ENCODE measurements around the gene CD74. TPM values are rescaled to one million over a fixed set of nuclear protein-coding genes. Genes with fewer than 3 reads are reported as not detected.

The CD74 gene
- total RNA-seq, 2 donors from 2014 or later: 200 to 485 TPM

GRCh38 chr5:150356575-150357294 lies 56.0 kb downstream of the CD74 start:
- no peak for TF ChIP-seq CTCF (IDR thresholded peaks at IDR 0.05)
- Histone ChIP-seq H3K4me1 (peaks cover 9% of the 10 kb centered on the region), H3K9ac (ENCODE audit: low read depth in 2 of 2, low read length in 2 of 2) (peak overlapping the region in 1 of 2 donors; percentile 54), H3K9me3 (no peaks in the 10 kb centered on the region), H3K27ac (peak overlapping the region; percentile 39), H3K4me3 (no peak overlapping the region), H3K36me3 (peaks cover 5% of the 10 kb centered on the region), H3K27me3 (no peaks in the 10 kb centered on the region)
- intact Hi-C loops (cut with DNase I): loop anchor here (5.0 kb wide), 1 partner anchor 86 kb away; no protein-coding TSS in a partner anchor
- DNase-seq: peak; percentile 28

GRCh38 chr5:150355791-150356190 lies 56.9 kb downstream of the CD74 start:
- H3K9me3 ChIP-seq: no peaks in the 10 kb centered on the region
- H3K9ac ChIP-seq (ENCODE audit: low read depth in 2 of 2, low read length in 2 of 2): no peak overlapping the region
- peaks cover 12% of the 10 kb centered on the region for H3K4me1 ChIP-seq
- TF ChIP-seq CTCF (IDR thresholded peaks at IDR 0.05): no peak
- H3K27me3 ChIP-seq: no peaks in the 10 kb centered on the region
- H3K4me3 ChIP-seq: no peak overlapping the region
- H3K36me3 ChIP-seq: no peaks in the 10 kb centered on the region
- no peak overlapping the region for H3K27ac ChIP-seq
- intact Hi-C loops (cut with DNase I): loop anchor here (5.0 kb wide), 1 partner anchor 87 kb away; no protein-coding TSS in a partner anchor
- no peak for DNase-seq

GRCh38 chr5:150353032-150353675 lies 59.6 kb downstream of the CD74 start:
- H3K9me3 ChIP-seq: no peaks in the 10 kb centered on the region
- intact Hi-C loops (cut with DNase I): no loop called here
- no peaks in the 10 kb centered on the region for H3K36me3 ChIP-seq
- H3K4me3 ChIP-seq: no peak overlapping the region
- H3K4me1 ChIP-seq: peaks cover 9% of the 10 kb centered on the region
- no peaks in the 10 kb centered on the region for H3K27me3 ChIP-seq
- no peak for TF ChIP-seq CTCF (IDR thresholded peaks at IDR 0.05)
- no peak overlapping the region for H3K9ac ChIP-seq (ENCODE audit: low read depth in 2 of 2, low read length in 2 of 2)
- DNase-seq: no peak
- H3K27ac ChIP-seq: peak overlapping the region; percentile 50

- no peak overlapping the region for H3K9ac ChIP-seq (ENCODE audit: low read depth in 2 of 2, low read length in 2 of 2)
- intact Hi-C loops (cut with DNase I): no loop called here
- DNase-seq: peak; percentile 36
- H3K36me3 ChIP-seq: no peaks in the 10 kb centered on the region
- peak overlapping the region; percentile 50 for H3K27ac ChIP-seq
- no peaks in the 10 kb centered on the region for H3K9me3 ChIP-seq
- H3K4me1 ChIP-seq: peaks cover 8% of the 10 kb centered on the region
- no peak overlapping the region for H3K4me3 ChIP-seq
- no peak for TF ChIP-seq CTCF (IDR thresholded peaks at IDR 0.05)
- no peaks in the 10 kb centered on the region for H3K27me3 ChIP-seq
These were observed 60.3 kb downstream of the CD74 start for GRCh38 chr5:150352244-150353031.

Other genes starting within 250 kb of the CD74 start
- 100 to 1,000 TPM; 299 to 498 TPM for gene CDX1, start 246.1 kb downstream of the CD74 start, total RNA-seq
- 10 to 100 TPM in 1 of 2 donors, 1 to 10 TPM in 1; 5.0 to 24.9 TPM for gene SLC6A7, start 222.8 kb downstream of the CD74 start, total RNA-seq
- gene CAMK2A, start 123.1 kb downstream of the CD74 start, total RNA-seq: under 1 TPM; 0.05 to 0.61 TPM
- under 1 TPM; 0.17 to 0.69 TPM for gene ARSI, start 110.0 kb downstream of the CD74 start, total RNA-seq
- gene TCOF1, start 55.2 kb downstream of the CD74 start, total RNA-seq: 10 to 100 TPM; 17.3 to 68.5 TPM
- 1,000 to 10,000 TPM; 1,643 to 1,700 TPM for gene RPS14, start 36.8 kb upstream of the CD74 start, total RNA-seq
- gene NDST1, start 95.2 kb upstream of the CD74 start, total RNA-seq: 10 to 100 TPM; 37.4 to 51.3 TPM
- gene SYNPO, start 227.8 kb upstream of the CD74 start, total RNA-seq: 10 to 100 TPM; 32.4 to 62.9 TPM
- gene MYOZ3, start 248.3 kb upstream of the CD74 start, total RNA-seq: under 1 TPM; 0.12 to 0.32 TPM

Data from colonic mucosa (tissue), 4 donors.